Activated naive CD4-positive, alpha-beta T cell (primary cell): Measurements from ENCODE around the gene MIS12.

ENCODE experiments used
- DNase-seq, 4 experiments: peaks; one replicate each; lab custom pipeline; 2025; lab: John Stamatoyannopoulos, UW

Gene MIS12

GRCh38 chr17:5499476-5500231 is 13.3 kb downstream of the MIS12 start:
- DNase-seq, result no peak

- DNase-seq, result no peak
Observed at GRCh38 chr17:5500247-5500588, 13.9 kb downstream of the MIS12 start.

GRCh38 chr17:5500589-5501391 is 14.4 kb downstream of the MIS12 start:
- DNase-seq, result peak; percentile 15 to 69 (median 44)

- no peak for DNase-seq
Observed at GRCh38 chr17:5501685-5502084, 15.3 kb downstream of the MIS12 start.

- no peak for DNase-seq
Observed at GRCh38 chr17:5502552-5502951, 16.2 kb downstream of the MIS12 start.

GRCh38 chr17:5506307-5506706 is 19.9 kb downstream of the MIS12 start:
- DNase-seq, result no peak

- DNase-seq, result no peak
Observed at GRCh38 chr17:5508810-5509209, 22.4 kb downstream of the MIS12 start.

GRCh38 chr17:5509482-5509881 is 23.1 kb downstream of the MIS12 start:
- no peak for DNase-seq

GRCh38 chr17:5510771-5511170 is 24.4 kb downstream of the MIS12 start:
- no peak for DNase-seq

GRCh38 chr17:5511401-5512225 is 25.2 kb downstream of the MIS12 start:
- DNase-seq, result no peak

GRCh38 chr17:5513628-5514027 is 27.3 kb downstream of the MIS12 start:
- no peak for DNase-seq

GRCh38 chr17:5514976-5515375 is 28.6 kb downstream of the MIS12 start:
- no peak for DNase-seq

- no peak for DNase-seq
Observed at GRCh38 chr17:5516060-5516792, 29.9 kb downstream of the MIS12 start.

GRCh38 chr17:5522476-5522875 is 36.1 kb downstream of the MIS12 start:
- no peak for DNase-seq

GRCh38 chr17:5523249-5523648 is 36.9 kb downstream of the MIS12 start:
- no peak for DNase-seq

GRCh38 chr17:5526821-5527598 is 40.6 kb downstream of the MIS12 start:
- DNase-seq, result no peak

- no peak for DNase-seq
Observed at GRCh38 chr17:5527601-5528250, 41.4 kb downstream of the MIS12 start.

- DNase-seq, result no peak
Observed at GRCh38 chr17:5530265-5531084, 44.1 kb downstream of the MIS12 start.

- no peak for DNase-seq
Observed at GRCh38 chr17:5531085-5531418, 44.7 kb downstream of the MIS12 start.

- no peak for DNase-seq
Observed at GRCh38 chr17:5532581-5532980, 46.2 kb downstream of the MIS12 start.
